Mesodermal cell (in vitro differentiated cells): ENCODE measurements around the gene PEX6.
A peak's percentile ranks its signal among the peaks of the same experiment; 100 is the strongest.

Experiments used
- H3K27ac ChIP-seq: 2 replicates; pipeline ENCODE4 v1.7.0; 2013; ENCODE audit warnings: mild to moderate bottlenecking, low read depth, low read length, moderate library complexity; ENCODE audit not compliant: severe bottlenecking
- H3K36me3 ChIP-seq: 2 replicates; pipeline ENCODE4 v1.7.1; 2013; ENCODE audit warnings: mild to moderate bottlenecking, low read length, moderate library complexity; ENCODE audit not compliant: control insufficient read depth, insufficient read depth
- H3K4me1 ChIP-seq: one replicate; pipeline ENCODE4 v1.7.1; 2013; ENCODE audit warnings: mild to moderate bottlenecking, low read length; ENCODE audit not compliant: insufficient read depth, control insufficient read depth, poor library complexity, severe bottlenecking
- H3K4me3 ChIP-seq: 2 replicates; pipeline ENCODE4 v1.7.0; 2013; ENCODE audit warnings: low read length, control low read depth, mild to moderate bottlenecking; ENCODE audit not compliant: insufficient read depth, poor library complexity, severe bottlenecking; ENCODE audit errors: extremely low read depth
- H3K9me3 ChIP-seq: 2 replicates; pipeline ENCODE4 v1.7.1; 2013; ENCODE audit warnings: mild to moderate bottlenecking, low read length, moderate library complexity; ENCODE audit not compliant: control insufficient read depth
- WGBS, 2 experiments: methylation state at CpG; one replicate each; pipeline ENCODE4 v1.1.5; 2013; ENCODE audit warnings: missing lambda C conversion rate in 2 of 2; ENCODE audit not compliant: insufficient coverage in 2 of 2; 5-methylcytosine and 5-hydroxymethylcytosine counted together

The PEX6 gene

DNA sequence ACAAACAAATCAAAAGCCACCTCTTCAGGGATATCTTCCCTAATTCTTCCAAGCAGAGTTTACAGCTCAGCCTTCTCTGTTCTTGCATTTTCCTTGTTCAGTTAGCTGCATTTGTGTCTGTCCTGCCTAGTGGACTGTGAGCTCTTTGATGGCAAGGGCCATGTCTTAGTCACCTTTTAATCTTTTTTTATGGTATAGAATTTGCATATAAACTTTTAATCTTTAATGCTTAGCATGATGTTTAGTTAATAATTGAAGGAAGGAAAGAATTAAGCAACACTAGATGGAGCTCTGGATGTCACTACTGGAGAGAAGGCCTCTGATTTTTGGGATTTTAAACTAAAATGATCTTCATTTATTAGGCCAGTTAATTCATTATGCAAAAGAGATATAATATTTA lies 17.5 kb upstream of the PEX6 start:
- no peak overlapping the region for H3K27ac ChIP-seq
- H3K9me3 ChIP-seq = no peaks in the 10 kb centered on the region
- H3K4me3 ChIP-seq = no peak overlapping the region
- no peaks in the 10 kb centered on the region for H3K4me1 ChIP-seq
- H3K36me3 ChIP-seq = peaks cover 23% of the 10 kb centered on the region

DNA sequence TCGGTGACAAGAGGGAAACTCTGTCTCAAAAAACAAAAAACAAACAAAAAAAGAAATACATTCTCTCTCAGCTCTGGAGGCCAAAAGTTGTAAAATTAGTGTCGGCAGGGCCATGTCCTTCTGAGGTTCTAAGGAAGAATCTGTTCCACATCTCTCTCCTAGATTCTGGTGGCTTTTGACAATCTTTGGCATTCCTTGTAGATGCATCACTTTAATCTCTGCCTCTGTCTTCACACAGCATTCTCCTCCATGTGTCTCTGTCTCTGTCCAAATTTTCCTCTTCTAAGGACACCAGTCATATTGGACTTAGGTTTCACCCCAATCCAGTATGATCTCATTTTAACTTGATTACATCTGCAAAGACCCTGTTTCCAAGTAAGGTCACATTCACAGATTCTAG lies 14.5 kb upstream of the PEX6 start:
- WGBS, 2 experiments = 91 to 92% methylated on average over 1 to 2 of the region's 2 CpGs
- no peak overlapping the region for H3K27ac ChIP-seq

DNA sequence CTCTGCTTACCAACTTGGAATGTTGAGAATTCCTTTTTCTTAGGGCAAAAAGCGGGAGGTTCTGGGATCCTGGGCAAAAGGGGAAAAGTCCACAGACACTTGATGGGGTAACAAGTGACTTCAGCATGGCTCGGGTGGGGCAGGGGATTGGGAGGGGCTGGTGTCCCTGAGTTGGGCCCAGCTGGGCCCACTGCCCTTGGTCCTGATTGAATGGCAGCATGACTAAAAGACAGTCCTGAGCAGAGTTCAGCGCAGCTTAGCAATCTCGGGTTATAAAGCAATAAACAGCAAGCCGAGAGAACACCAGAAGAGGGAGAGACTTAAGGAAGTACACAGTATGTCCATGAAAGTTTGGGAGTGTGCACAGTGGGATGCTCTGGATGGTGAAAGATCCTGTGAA lies 10.9 kb upstream of the PEX6 start:
- Histone ChIP-seq H3K9me3 (no peaks in the 10 kb centered on the region), H3K27ac (no peak overlapping the region), H3K4me1 (peaks cover 3% of the 10 kb centered on the region), H3K36me3 (peaks cover 62% of the 10 kb centered on the region), H3K4me3 (no peak overlapping the region)
- 90 to 100% methylated on average over 4 to 5 of the region's 5 CpGs for WGBS, 2 experiments

More for the DNA sequence above, 14.5 kb upstream of the PEX6 start:
- Histone ChIP-seq H3K9me3 (no peaks in the 10 kb centered on the region), H3K4me1 (no peaks in the 10 kb centered on the region), H3K36me3 (peaks cover 40% of the 10 kb centered on the region), H3K4me3 (no peak overlapping the region)

DNA sequence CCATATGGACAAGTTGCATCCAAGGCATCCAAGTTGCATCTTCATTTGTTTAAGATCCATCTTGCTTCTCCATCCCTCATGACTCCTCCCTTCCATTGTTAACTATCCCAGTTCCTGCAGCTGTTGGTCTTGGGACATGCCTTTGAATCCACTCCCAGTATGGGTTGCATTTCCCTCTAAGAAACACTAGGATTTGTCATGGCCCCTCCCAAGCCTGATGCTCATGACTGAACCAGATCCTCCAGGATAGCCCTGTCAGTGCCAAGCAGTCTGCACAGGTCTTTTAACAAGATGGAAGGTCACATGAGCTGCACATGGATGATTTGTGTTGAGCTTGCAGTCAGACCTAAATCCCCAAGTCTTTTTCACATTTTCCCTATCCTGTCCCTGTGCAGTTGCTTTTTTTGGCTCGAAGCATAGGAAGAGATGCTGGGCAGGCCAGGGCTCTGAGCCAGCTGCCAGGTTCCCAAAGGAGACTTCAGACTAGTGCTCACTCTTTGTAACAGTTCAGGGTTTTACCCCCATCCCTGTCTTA lies 9.6 kb upstream of the PEX6 start:
- no peaks in the 10 kb centered on the region for H3K9me3 ChIP-seq
- WGBS, 2 experiments = 83 to 86% methylated on average over 1 of the region's 1 CpG
- no peak overlapping the region for H3K27ac ChIP-seq
- no peak overlapping the region for H3K4me3 ChIP-seq
- peaks cover 3% of the 10 kb centered on the region for H3K4me1 ChIP-seq
- peaks cover 62% of the 10 kb centered on the region for H3K36me3 ChIP-seq

DNA sequence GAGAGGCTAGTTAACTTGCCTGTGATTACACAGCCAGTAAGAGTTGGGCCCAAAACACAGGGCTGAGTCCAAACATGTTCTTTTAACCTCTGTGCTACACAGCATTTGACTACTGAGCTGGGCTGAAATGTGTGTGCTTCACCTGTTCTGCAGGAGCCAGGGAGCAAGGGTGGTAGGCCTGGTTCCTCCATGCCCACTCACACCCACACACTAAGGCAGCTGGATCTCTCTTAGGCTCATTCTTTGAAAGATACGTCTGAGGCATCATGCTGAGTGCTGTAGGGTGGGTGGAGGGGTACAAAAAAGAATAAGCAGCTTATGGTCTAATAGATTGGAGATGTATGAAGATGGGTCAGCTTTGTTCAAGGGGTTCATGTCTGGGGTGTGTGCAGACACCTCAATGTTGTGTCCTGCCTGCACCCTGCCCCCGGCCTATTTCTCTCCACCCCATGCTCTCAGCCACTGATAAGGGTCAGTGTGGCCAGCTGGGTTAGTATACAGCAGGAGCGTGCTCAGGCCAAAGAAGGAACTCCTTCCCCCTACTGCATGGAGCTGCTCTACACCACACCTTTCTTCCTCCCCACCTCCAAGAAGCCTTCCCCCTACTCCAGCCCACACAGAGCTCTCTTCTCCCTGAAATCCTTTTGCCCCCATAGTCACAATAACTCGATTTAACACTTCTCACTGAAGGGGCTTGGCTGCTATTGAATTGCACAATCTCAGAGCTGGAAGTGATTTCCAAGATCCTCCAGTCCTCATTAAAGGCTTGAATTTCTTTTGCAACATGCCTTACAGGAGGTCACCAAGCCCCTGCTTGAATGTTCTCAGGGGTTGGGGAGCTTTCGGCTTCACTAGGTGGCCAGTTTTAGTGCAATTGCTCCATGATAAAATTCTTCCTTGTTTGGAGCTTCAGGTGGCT lies 8.8 kb upstream of the PEX6 start:
- no peak overlapping the region for H3K27ac ChIP-seq
- WGBS, 2 experiments = 92 to 93% methylated on average over 2 to 4 of the region's 5 CpGs
- no peaks in the 10 kb centered on the region for H3K9me3 ChIP-seq
- peaks cover 3% of the 10 kb centered on the region for H3K4me1 ChIP-seq
- H3K4me3 ChIP-seq = no peak overlapping the region
- H3K36me3 ChIP-seq = peaks cover 62% of the 10 kb centered on the region

DNA sequence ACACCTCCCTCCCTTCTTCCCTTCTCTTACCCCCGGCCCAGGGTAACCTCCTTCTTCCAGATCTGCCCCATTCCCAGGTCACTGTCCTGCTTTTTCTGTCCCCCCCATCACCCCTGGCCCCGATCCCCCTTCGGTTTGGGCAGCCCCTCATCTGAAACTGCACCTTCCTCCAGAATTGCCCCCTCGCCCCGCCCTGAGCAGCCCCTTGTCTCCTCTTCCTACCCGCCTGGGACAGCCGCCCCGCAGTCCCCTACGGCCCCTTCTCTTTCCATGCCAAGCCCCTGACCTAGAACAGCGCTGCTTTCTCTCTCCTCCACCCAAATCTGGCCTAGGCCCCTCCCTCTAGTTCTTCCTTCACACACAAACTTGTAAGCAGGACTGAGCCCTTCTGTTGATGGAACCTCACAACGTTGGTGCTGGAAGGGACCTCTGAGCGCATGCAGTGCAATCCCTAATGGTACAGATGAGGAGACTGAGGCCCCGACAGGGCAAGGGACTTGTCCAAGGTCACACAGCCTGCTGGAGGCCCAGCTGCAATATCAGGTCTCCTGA lies 6.0 kb upstream of the PEX6 start:
- Histone ChIP-seq H3K4me3 (peak overlapping the region; percentile 86), H3K36me3 (peaks cover 36% of the 10 kb centered on the region), H3K4me1 (peaks cover 4% of the 10 kb centered on the region), H3K27ac (peak overlapping the region; percentile 57), H3K9me3 (no peaks in the 10 kb centered on the region)
- WGBS, 2 experiments = 21 to 27% methylated on average over 10 to 11 of the region's 13 CpGs

DNA sequence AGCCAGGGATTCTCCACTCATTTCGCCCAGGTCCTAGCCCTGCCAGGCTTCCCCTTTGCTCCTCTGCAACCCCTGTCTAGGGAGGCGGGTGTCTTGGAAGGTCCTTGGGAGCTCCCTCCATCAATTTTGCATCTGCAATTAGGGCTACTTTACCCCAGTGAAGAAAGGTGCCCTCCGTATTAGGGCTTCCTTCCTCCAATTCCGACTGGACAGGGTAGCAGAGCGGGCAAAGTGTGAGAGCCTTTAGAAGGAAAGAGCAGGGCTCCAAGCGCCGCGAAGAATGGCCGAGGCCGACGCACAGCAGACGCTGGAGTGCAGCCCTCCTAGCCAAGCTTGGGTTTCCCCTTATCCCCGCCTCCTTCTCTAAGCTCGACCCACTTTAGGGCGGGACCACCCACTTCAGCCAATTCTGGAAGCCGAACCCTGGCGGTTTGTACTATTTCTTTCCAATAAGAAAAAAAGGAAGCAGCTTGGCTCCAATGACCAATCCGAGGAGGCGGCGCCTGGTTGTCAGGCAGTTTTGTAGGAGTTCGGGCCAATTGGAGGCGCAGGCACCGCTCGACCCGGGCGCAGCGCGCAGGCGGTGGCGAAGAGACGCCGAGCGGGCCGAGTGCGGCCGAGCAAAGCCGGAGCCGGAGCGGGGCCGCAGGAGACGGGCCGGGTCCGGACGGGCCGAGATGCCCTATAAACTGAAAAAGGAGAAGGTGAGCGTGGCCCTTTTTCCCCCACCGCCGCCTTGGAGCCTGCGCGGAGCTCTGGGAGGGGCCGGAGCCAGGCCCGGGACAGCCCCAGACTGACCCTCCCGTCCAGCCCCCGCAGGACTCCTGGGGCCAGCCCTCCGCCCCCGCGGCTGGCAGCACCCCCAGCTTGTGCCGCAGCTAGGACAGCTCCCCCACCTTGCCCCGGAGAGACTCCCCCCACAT lies 5.3 kb upstream of the PEX6 start, which contains the start of gene PPP2R5D:
Gene PPP2R5D, plus strand, starts transcription at position 570 of the 923 bp plus-strand sequence. Its CDS starts 108 bp downstream, at position 678.
- Histone ChIP-seq H3K4me1 (peaks cover 10% of the 10 kb centered on the region), H3K9me3 (no peaks in the 10 kb centered on the region), H3K27ac (peak within 1 kb of the TSS; percentile 77), H3K36me3 (peaks cover 29% of the 10 kb centered on the region), H3K4me3 (peak within 1 kb of the TSS; percentile 86)
- WGBS, 2 experiments = 1% methylated on average over 37 to 52 of the region's 59 CpGs

DNA sequence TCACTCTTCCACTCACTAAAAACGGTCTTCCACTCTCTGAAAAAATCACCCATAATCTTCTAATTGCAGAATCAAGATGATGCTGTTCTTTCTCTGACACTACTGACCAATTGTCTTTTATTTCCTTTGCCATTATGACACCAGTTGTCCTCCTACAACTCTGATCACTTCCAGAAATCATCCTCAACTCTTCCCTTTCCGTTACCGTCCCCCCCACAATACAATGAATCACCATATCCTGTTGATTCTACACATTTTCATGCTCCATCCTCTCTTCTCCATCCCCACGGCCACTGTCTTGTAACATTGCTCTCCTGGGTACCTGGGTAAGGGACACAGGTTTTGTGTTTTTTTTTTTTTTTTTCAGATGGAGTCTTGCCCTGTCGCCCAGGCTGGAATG lies 2.9 kb upstream of the PEX6 start:
- WGBS, 2 experiments = 90 to 95% methylated on average over 3 to 4 of the region's 5 CpGs
- H3K27ac ChIP-seq = no peak overlapping the region
- no peak overlapping the region for H3K4me3 ChIP-seq
- peaks cover 10% of the 10 kb centered on the region for H3K36me3 ChIP-seq
- peaks cover 10% of the 10 kb centered on the region for H3K4me1 ChIP-seq
- no peaks in the 10 kb centered on the region for H3K9me3 ChIP-seq

DNA sequence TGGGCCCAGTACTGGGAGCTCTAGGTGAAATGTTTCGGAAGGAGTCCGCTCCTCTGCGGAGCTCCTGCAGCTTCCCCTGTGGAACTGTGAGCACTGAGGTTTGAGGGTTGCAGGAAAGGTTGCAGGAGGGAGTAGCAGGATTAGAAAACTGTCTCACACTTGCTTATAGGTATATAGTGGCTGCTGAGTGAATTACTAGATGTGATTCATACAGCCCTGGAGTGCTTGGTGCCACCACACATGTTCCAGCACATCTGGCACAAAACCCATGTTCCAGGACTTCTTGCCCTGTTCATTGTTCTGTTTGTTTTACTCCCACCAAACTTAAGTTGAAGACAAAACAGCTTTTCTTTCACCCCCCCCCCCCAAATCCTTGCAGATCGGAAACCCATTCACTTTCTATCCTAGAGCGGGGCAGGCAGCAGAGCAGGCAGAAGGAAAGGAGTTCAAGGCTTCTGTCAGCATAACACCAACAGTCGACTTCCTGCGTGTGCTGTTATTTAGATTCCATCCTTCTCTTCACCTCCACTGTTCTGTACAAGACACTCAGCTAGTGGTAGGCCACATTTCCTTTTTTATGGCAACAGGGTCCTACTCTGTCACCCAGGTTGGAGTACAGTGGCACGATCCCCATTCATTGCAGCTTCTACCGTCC lies 669 bp upstream of the PEX6 start:
- Histone ChIP-seq H3K9me3 (no peaks in the 10 kb centered on the region), H3K4me1 (peaks cover 7% of the 10 kb centered on the region), H3K27ac (peak overlapping the region; percentile 73), H3K36me3 (peaks cover 9% of the 10 kb centered on the region), H3K4me3 (peak overlapping the region; percentile 88)
- WGBS, 2 experiments = 69 to 93% methylated on average over 2 to 8 of the region's 9 CpGs

DNA sequence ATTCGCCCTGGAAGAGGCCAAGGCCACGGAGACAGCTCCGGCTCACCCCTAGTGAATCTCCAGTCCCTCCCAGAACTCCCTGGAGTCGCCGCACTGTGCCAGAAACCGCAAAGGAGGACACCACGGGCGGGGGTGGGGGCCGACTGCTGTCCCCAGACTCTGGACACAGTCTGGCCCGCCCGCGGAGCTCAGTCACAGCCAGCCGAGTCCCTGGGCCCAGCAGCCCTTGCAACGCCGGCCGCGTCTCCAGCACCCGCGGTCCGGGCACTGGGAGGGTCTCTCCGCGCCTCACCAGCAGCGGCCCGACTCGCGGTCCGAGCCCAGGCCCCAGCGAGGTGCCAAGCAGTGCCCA lies 518 bp downstream of the PEX6 start:
- Histone ChIP-seq H3K4me3 (peak overlapping the region; percentile 88), H3K9me3 (no peaks in the 10 kb centered on the region), H3K27ac (peak overlapping the region; percentile 73), H3K36me3 (peaks cover 16% of the 10 kb centered on the region), H3K4me1 (peaks cover 7% of the 10 kb centered on the region)
- WGBS, 2 experiments = 0 to 2% methylated on average over 26 to 28 of the region's 28 CpGs
